ENCODE measurements around the gene ADD1.
"Not testable (repeated sequence)": the region's sequence is repeated elsewhere in the genome, so short reads cannot be mapped to it uniquely, and the experiment has no call there.

The ADD1 gene

DNA sequence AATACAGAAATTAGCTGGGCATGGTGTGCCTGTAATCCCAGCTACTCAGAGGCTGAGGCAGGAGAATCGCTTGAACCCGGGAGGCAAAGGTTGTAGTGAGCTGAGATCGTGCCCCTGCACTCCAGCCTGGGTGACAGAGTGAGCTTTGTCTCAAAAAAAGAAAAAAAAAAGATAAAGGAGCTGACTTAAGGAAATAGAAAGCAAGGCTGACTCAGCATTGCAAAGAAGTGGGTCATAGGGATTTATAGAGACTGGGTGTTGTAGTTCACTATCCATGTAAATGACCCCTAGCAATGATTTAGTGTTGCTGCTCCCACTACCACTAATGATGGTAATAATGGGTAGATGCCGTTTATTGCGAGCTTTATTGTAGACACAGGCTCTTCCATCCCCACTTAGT is 47.6 kb downstream of the ADD1 start:
- no peak for DNase-seq

DNA sequence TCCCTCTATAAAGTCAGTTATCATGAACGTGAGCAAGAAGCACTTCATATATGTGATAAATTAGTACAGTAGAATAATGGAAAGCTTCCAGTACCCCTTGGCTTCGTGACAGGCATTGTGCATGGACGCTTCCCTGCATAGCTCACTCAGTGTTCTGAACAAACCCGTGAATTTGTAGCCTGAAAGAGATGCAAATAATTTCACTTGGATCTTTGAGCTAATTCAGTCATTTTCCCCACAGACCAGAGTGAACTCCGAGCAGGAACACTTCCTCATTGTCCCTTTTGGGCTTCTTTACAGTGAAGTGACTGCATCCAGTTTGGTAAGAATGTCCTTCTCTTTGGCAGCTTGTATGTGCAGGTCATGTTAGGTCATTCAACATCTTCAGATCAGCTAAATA is 50.1 kb downstream of the ADD1 start:
- peak in 1 of 2 donors; percentile 47 for DNase-seq

DNA sequence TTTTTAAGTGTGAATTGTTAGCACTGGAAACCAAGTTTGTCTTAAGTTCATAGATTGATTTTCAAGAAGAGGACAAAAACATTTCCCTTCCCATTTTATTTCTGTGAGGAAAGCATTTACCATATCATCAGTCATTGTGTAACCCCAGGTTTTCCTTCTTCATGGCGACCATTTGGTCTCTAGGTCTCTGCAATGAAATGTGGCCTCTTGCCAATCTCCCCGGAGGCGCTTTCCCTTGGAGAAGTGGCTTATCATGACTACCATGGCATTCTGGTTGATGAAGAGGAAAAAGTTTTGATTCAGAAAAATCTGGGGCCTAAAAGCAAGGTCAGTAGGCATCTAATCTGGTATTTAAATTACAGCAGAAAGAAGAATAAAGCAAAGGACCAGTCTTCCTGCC is 54.4 kb downstream of the ADD1 start:
- no peak for DNase-seq

DNA sequence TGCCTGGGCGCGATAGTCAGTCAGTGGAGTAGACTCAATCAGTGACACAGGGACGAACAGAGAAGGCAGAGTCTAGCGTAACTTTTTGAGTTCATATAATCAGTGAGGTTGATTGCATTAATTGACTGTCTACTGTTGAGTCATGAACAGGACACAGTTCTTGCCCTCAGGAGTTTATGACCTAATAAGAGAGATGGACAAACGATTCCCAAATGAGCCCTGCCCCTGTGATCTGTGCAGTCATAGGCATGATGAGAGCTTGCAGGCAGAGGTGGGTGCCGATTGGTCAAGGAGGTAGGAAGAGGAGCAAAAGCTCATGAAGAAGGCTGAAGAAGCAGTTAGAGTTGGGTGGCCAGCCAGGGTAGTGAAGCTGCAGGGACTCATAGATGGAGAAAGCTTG is 57.1 kb downstream of the ADD1 start:
- DNase-seq = no peak

DNA sequence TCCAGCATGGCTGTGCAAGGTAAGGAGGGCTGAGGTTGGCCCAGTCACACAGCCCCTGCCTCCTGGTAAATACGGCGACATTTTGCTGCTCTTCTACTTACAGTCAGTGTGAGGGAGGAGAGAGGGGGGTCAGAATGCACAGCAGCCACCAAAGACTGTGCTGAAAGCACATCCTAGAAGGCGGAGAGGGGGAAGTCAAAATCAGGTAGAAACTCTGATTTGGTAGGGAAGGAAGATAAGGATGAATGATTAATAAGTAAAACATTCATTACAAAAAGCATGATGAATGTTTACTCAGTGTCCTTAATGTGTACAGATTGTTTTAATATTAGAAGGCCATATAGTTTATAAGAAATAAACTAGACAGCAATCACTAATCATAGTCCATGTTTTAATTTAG is 57.5 kb downstream of the ADD1 start:
- no peak for DNase-seq

DNA sequence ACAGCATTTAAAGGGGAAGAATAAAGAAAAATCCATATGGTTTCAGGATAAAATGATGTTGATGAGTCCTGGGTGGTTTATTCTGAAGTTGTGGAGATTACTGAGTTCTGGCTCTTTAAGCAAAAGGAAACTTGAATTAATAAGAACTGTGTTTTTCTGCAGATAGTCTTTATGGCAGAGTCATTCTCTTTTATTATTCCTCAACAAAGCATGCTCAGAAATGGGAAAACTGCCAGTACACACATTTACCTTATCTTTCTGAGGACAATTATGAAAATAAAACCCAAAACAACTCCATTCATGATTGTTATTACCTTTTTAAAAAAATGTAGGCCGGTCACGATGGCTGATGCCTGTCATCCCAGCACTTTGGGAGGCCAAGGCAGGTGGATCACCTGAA is 58.5 kb downstream of the ADD1 start:
- no peak for DNase-seq

DNA sequence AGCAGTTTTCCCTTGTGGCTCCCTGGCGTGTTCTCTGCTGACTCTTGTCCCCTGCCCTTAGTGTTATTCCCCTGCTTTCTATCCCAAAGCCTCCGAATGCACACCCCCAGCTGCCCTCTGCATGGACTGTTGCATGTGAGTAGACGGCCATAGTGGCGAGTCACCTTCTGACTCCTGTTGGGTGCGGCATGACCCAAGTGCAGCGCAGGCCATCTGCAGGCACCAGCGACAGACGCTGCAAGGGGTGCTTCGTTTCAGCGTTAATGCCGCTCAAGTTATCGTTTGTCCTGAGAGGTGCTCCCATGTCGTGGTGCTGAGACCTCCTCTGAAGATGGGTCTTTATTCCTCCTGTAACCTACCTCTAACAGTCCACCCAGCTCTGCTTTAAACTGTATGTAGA is 61.9 kb downstream of the ADD1 start:
- no peak for DNase-seq

DNA sequence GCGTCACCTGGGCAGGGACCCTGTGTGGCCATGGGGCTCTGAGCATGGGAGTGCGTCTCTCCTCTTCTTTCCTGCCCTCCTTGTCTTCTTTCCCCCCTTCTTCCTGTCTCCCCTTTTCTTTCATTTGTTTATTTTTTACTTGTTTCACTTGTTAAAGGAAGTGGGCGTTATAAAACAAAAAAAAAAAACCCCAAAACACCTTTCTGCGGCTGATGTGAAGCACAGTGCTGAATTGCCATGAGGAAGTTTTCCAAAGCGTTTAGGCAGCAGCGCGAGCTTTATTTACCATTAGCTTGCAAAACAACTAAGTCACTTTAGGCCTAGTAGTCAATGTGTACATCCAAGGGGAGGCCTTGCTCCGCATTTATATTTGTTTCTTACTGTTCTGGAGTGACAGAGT is 62.6 kb downstream of the ADD1 start:
- DNase-seq = no peak

DNA sequence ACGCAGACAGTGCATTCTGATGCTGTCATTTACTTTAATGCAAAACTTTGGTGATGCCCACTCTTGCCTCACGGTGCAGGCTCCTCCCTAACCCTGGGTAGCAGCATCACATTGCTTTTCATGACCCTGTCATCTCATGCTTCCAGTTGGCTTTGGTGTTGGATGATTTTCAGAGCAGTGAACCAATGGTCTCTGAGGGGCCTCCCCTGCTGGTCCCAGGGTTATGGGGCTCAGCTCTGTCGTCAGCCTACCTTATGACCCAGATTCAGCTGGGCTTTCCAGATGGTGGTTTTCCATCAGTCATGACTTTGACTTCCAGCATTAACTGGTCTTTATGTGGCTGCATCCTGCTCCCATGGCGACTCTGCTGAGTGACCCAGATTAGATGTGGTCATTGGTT is 63.6 kb downstream of the ADD1 start:
- no peak for DNase-seq

DNA sequence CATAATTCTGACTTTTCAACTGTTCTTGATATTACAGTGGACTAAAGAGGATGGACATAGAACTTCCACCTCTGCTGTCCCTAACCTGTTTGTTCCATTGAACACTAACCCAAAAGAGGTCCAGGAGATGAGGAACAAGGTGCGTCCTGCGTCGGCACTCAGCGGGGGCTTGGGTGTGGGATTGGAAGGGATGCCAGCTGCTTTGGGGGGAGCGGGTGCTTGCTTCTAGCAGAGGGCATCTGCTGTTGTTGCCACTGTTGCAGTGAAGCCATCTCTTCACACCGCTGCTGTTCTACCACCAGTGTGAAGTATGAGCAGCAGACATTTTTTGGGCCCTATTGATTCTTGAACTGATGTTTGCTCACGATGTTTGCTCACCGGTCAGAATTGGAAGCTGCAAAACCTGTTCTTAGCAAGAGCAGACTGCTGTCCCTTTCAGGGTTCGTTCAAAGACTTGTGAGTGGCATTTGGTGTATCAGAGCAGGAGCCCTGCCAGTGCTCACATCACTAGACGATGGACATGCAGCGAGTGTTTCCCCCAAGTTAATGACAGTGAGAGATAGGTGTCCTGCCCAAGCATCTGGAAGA is 64.2 kb downstream of the ADD1 start:
- DNase-seq = no peak

DNA sequence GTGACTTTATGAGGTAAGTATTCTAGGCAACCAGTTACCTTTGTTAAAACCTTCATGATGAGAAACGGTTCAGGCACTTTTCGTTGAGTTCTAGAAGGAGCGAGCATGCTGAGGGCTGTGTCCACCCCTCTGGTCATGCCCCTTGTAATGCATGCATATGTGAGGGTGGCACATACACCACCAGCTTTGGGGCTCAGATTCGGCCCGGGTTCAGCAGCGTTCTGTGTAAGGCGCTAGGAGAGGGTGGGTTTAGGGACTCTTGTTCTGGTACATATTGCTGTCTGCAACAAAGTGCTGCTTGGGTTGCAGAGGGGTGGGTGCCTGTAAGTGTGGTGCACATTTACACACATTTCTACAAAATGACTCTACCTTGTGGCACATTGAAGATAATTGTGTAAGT is 65.0 kb downstream of the ADD1 start:
- no peak for DNase-seq

DNA sequence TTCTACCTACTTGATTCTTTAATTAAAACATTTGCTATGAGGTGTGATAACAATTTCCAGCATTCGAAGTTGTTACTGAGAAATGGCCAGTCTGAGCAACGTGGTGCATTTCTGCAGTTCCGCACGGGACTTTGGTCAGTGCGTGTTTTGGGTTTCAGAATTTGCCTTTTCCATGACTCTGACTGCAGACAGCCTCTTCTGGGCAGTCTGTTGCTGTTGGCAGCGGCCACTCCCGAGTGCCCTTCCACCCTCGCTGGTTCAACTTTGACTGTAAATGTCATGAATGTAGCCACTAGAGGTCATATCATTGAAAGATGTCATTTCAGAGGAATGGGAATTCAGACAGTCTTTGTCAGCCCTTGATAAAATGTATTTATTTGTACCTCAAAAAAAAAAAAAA is 65.9 kb downstream of the ADD1 start:
- DNase-seq = no peak

DNA sequence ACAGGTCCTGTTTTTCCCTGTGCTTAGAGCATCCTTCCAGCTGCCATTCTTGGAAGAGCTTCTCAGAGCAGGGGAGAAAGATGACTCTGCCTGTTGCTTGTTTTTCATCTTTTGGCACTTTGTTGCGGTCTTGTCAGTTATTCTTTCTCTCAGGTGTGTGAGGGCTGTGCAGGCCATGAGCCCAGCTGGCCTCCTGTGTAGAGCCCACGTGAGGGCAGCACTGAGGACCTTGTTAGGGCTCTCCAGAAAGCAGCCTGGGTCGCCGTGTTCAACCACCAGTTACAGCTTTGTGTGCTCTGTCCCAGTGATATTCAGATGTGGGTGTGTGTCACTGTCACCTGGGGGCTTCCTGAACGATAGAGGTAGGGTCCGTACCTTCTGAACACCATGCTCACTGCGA is 66.8 kb downstream of the ADD1 start:
- no peak for DNase-seq

DNA sequence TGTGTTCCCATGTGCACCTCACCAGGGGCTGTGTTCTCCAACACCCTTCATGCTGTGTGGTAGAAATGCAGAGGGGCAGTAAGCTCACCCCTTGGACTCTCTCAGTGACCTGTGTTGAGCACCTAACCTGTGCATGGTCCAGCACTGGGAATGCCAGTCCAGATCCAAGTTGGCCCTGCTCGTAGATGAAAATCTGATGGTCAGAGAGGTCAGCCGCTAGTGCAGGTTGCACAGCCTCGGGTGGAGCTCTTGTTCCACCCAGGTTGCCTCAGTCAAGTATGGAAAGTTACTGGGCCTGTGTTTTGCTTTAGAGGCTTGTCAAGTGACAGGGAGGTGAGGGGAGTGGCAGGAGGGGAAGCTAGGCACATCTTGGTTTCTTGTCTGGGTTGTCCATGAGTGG is 68.2 kb downstream of the ADD1 start:
- DNase-seq = no peak

DNA sequence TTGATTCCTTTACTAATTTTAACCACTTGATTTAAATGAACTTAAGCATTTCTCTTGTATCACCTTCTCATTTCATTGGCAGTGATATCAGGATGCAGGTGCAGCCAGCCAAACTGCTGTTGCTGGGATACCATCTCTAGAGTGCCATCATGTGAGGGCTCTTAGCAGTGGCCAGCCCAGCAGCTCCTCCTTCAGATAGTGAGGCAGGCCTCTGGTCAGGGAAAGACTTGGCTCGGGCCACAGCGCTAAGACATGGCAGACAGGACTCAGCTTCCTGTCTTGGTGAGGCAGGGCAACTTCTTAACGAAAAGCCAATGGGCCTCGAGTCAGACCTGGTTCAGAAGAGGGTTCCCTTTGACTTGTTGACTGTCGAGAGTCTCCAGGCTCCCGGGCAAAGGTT is 69.5 kb downstream of the ADD1 start:
- DNase-seq = no peak

DNA sequence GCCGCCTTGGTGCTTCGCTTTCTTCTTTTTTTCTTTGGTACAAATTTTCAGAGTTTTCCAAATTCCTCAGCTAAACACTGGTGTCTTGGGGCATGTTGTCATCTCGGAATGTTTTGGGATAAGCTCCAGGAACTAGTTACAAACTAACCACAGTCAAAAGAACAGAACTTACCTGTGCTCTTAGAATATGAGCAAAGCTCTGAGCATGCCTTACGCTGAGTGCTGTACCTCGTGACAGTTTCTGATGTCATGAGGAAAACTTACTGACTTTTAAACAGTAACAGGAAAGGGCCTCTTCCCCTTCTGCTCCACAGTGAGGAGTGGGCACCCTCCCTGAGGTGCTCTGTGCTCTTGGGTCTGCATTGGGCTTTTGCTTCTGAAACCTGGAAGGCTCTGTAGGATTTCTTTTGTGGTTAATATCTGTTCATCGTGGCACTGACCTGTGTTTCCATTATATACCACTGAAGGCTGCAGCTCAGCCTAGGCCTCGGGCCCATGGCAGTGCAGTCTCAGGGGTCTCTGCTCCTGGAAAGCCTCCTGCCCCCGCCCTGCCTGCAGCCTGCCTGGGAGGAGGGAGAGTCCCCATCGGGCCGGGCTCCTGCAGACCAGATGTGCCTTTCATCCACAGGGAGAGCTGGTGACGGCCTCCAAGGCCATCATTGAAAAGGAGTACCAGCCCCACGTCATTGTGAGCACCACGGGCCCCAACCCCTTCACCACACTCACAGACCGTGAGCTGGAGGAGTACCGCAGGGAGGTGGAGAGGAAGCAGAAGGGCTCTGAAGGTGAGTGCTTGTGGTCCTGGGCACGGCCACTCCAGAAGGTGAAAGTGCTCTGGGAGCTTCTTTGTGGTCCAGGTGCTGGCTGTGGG is 70.8 kb downstream of the ADD1 start:
- no peak for DNase-seq

DNA sequence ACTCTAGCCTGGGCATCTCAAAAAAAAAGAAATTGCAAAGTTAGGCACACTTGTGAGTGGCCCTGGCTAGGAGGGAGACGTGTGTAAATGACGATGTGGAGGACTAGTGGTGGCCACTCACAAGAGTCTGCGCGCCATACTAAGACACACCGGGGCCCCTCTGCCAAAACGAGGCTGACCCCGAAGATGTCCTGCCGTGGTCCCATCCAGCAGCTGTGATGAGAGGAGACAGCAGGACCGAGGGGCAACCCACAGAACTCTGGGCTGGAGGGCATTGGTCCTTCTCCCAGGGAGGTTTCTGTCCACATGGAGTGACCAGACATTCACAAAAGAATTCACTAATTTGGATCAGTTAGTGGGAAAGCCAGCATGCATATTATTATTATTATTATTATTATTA is 72.1 kb downstream of the ADD1 start:
- DNase-seq = no peak

DNA sequence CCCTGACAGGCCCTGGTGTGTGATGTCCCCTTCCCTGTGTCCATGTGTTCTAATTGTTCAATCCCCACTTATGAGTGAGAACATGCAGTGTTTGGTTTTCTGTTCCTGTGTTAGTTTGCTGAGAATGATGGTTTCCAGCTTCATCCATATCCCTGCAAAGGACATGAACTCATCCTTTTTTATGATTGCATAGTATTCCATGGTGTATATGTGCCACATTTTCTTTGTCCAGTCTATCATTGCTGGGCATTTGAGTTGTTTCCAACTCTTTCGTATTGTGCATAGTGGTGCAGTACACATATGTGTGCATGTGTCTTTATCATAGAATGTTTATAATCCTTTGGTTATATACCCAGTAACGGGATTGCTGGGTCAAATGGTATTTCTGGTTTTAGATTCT is 73.1 kb downstream of the ADD1 start:
- DNase-seq = not testable (repeated sequence)

DNA sequence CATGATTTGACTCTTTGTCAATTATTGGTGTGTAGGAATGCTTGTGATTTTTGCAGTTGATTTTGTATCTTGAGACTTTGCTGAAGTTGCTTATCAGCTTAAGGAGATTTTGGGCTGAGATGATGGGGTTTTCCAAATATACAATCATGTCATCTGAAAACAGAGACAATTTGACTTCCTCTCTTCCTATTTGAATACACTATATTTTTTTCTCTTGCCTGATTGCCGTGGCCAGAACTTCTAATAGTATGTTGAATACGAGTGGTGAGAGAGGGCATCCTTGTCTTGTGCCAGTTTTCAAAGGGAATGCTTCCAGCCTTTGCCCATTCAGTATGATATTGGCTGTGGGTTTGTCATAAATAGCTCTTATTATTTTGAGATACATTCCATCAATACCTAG is 74.7 kb downstream of the ADD1 start:
- DNase-seq = not testable (repeated sequence)

DNA sequence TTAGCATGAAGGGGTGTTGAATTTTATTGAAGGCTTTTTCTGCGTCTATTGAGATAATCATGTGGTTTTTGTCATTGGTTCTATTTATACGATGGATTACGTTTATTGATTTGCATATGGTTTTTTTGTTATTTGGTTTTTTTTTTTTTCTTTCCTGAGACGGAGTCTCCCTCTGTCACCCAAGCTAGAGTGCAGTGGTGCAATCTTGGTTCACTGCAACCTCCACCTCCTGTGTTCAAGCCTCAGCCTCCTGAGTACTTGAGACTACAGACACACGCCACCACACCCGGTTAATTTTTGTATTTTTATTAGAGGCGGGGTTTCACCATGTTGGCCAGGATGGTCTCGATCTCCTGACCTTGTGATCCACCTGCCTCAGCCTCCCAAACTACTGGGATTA is 75.1 kb downstream of the ADD1 start:
- not testable (repeated sequence) for DNase-seq

DNA sequence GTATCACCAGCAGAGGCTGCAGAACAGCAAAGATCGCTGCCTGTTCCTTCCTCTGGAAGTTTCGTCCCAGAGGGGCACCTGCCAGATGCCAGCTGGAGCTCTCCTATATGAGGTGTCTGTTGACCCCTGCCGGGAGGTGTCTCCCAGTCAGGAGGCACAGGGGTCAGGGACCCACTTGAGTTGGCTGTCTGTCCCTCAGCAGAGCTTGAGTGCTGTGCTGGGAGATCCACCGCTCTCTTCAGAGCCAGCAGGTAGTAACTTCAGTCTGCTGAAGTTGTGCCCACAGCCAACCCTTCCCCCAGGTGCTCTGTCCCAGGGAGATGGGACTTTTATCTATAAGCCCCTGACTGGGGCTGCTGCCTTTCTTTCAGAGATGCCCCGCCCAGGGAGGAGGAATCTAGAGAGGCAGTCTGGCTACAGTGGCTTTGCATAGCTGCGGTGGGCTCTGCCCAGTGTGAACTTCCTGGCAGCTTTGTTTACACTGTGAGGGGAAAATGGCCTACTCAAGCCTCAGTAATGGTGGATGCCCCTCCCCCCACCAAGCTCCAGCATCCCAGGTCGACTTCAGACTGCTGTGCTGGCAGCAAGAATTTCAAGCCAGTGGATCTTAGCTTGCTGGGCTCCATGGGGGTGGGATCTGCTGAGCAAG is 78.9 kb downstream of the ADD1 start:
- DNase-seq = not testable (repeated sequence)

DNA sequence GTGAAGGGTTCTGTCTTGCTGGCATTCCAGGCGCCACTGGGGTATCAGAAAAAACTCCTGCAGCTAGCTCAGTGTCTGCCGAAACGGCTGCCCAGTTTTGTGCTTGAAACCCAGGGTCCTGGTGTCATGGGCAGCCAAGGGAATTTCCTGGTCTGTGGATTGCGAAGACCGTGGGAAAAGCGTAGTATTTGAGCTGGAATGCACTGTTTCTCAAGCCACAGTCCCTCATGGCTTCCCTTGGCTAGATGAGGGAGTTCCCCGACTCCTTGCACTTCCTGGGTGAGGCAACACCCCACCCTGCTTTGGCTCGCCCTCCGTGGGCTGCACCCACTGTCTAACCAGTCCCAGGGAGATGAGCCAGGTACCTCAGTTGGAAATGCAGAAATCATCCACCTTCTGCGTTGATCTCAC is 79.5 kb downstream of the ADD1 start:
- DNase-seq = no peak

DNA sequence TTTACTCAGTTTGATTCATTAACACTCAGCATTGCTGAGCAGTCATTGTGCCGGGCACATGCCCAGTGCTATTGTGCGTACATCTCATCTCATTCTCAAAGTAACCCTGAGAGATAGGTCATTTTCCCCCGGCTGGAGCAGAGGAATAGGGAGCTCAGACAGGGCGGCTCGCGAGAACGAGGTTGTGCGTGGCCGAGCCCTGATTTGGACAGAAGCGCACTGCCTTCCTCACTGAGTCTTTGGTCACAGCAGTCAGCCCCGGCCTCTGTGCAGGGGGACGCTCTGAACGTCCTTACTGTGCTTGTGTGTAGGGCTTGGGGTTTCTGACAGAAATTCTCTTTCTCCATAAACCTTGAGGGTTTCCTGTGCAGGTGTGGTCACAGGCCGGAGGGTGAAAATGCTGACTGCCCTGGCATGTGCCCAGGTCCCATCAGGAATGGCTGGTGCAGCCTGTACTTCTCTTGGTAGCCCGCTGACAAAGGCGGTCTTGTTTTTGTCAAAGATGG is 80.1 kb downstream of the ADD1 start:
- DNase-seq = no peak

DNA sequence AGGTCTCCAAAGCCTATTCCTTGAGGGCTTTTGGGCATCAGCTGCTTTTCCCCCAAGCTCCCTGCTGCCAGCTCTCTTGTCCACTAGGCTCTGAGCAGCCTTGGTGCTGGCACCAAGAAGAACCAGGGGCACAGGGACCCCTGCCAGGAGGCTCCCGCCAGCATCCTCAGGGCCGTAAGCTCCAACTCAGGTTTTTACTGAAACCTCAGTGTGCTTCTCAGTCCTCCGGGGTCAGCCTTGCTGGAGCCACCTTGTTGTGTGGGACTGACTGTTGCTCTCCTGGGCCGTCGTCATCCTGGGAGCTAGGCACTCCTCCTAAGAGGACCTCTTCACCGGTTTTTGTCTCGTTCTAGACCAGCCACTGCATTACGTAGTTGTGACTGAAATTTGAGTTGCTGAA is 80.6 kb downstream of the ADD1 start:
- DNase-seq = no peak
